IMR-90 (cell line): ENCODE measurements around the gene BICD2. TPM values are rescaled to one million over a fixed set of nuclear protein-coding genes. Genes with fewer than 3 reads are reported as not detected.

ENCODE experiments used
- ATAC-seq: fragments of 200-7000 bp; cut with Tn5 transposase; 2 replicates; pipeline ENCODE4 v1.9.1; 2020; ENCODE audit warnings: low read depth, mild to moderate bottlenecking, moderate library complexity
- BruUV-seq: library from RNA; stranded (reverse); fragments of 400-500 nt; replicated peaks from 2 replicates; lab custom pipeline; 2021; lab: Mats Ljungman, UMichigan
- CTCF ChIA-PET: fragments of 300-600 bp; formaldehyde crosslinking; extraction: SDS; loops from one replicate; lab custom pipeline; 2021; ENCODE audit warnings: antibody characterized with exemption; lab: Yijun Ruan, JAX
- POLR2A ChIA-PET: fragments of 300-600 bp; sonication (Branson Sonifier 250); formaldehyde crosslinking; loops from one replicate; lab custom pipeline; 2022; ENCODE audit warnings: antibody characterized with exemption; ENCODE audit not compliant: unreplicated experiment; lab: Charles Lee
- DNase-seq: peaks from one replicate; pipeline ENCODE4 v3.0.0; 2013
- H2AFZ ChIP-seq: replicated peaks from 2 replicates; pipeline ENCODE3; 2013; ENCODE audit warnings: low read length, mild to moderate bottlenecking; ENCODE audit not compliant: poor library complexity
- H2AK5ac ChIP-seq: 2 replicates; pipeline ENCODE4 v1.6.1; 2013; ENCODE audit warnings: low read depth, low read length, inconsistent platforms
- H2AK9ac ChIP-seq: replicated peaks from 2 replicates; pipeline ENCODE3; 2013; ENCODE audit warnings: mild to moderate bottlenecking, low read depth, low read length, moderate library complexity; ENCODE audit not compliant: poor library complexity
- H2BK120ac ChIP-seq: 2 replicates; pipeline ENCODE4 v1.6.1; 2013; ENCODE audit warnings: low read depth, low read length, inconsistent platforms
- H2BK15ac ChIP-seq: 3 replicates; pipeline ENCODE4 v1.6.1; 2013; ENCODE audit warnings: low read depth, low read length, inconsistent platforms
- H2BK20ac ChIP-seq: 2 replicates; pipeline ENCODE4 v1.6.1; 2013; ENCODE audit warnings: low read depth, mild to moderate bottlenecking, inconsistent platforms, low read length, moderate library complexity
- H2BK5ac ChIP-seq: 2 replicates; pipeline ENCODE4 v1.6.1; 2013; ENCODE audit warnings: mild to moderate bottlenecking, low read depth, low read length, inconsistent platforms; ENCODE audit not compliant: poor library complexity, severe bottlenecking
- H3K14ac ChIP-seq: replicated peaks from 2 replicates; pipeline ENCODE4 v1.6.1; 2013; ENCODE audit warnings: low read depth, low read length, inconsistent platforms
- H3K18ac ChIP-seq: 2 replicates; pipeline ENCODE4 v1.6.1; 2013; ENCODE audit warnings: low read depth, low read length, control low read depth
- H3K23ac ChIP-seq: 2 replicates; pipeline ENCODE4 v1.6.1; 2013; ENCODE audit warnings: low read depth, low read length, inconsistent platforms
- H3K27ac ChIP-seq: 2 replicates; pipeline ENCODE4 v1.5.1; 2013; ENCODE audit warnings: mild to moderate bottlenecking, control low read depth, low read length; ENCODE audit not compliant: insufficient read depth
- H3K27me3 ChIP-seq: 2 replicates; pipeline ENCODE4 v1.6.1; 2013; ENCODE audit warnings: low read length; ENCODE audit not compliant: control insufficient read depth, insufficient read depth
- H3K36me3 ChIP-seq: 2 replicates; pipeline ENCODE4 v1.6.1; 2013; ENCODE audit warnings: low read length, mixed read lengths; ENCODE audit not compliant: control insufficient read depth, insufficient read depth
- H3K4ac ChIP-seq: 2 replicates; pipeline ENCODE4 v1.6.1; 2013; ENCODE audit warnings: low read depth, low read length, inconsistent platforms
- H3K4me1 ChIP-seq: 2 replicates; pipeline ENCODE4 v1.6.1; 2013; ENCODE audit warnings: low read length, mixed read lengths; ENCODE audit not compliant: control insufficient read depth, insufficient read depth
- H3K4me2 ChIP-seq: 2 replicates; pipeline ENCODE4 v1.6.1; 2013; ENCODE audit warnings: low read depth, mild to moderate bottlenecking, control low read depth, low read length, moderate library complexity
- H3K4me3 ChIP-seq: 2 replicates; pipeline ENCODE4 v1.5.1; 2013; ENCODE audit warnings: low read depth, mild to moderate bottlenecking, control low read depth, low read length, moderate library complexity; ENCODE audit not compliant: insufficient read depth
- H3K56ac ChIP-seq: 2 replicates; pipeline ENCODE4 v1.6.1; 2013; ENCODE audit warnings: low read length, inconsistent platforms; ENCODE audit not compliant: insufficient read depth; ENCODE audit errors: extremely low read depth
- H3K79me1 ChIP-seq, 2 experiments: 2 replicates each; pipeline ENCODE4 v1.6.1; 2013; ENCODE audit warnings: low read length in 2 of 2, inconsistent platforms in 1 of 2, low read depth in 1 of 2
- H3K9ac ChIP-seq: 2 replicates; pipeline ENCODE4 v1.6.1; 2013; ENCODE audit warnings: low read depth, low read length, control low read depth
- H3K9me1 ChIP-seq: 2 replicates; pipeline ENCODE4 v1.6.1; 2013; ENCODE audit warnings: low read length, inconsistent platforms; ENCODE audit not compliant: insufficient read depth
- H3K9me3 ChIP-seq: 2 replicates; pipeline ENCODE4 v1.6.1; 2013; ENCODE audit warnings: low read length; ENCODE audit not compliant: control insufficient read depth, insufficient read depth
- H4K20me1 ChIP-seq: 2 replicates; pipeline ENCODE4 v1.6.1; 2013; ENCODE audit warnings: low read length, inconsistent platforms; ENCODE audit not compliant: insufficient read depth
- H4K5ac ChIP-seq: 2 replicates; pipeline ENCODE4 v1.6.1; 2013; ENCODE audit warnings: mild to moderate bottlenecking, low read depth, low read length, control low read depth
- H4K8ac ChIP-seq, 2 experiments: 2 replicates each; pipeline ENCODE4 v1.6.1; 2013; ENCODE audit warnings: low read depth in 2 of 2, low read length in 2 of 2, control low read depth in 1 of 2, inconsistent platforms in 1 of 2
- H4K91ac ChIP-seq: 2 replicates; pipeline ENCODE4 v1.6.1; 2013; ENCODE audit warnings: low read depth, low read length, inconsistent platforms; ENCODE audit not compliant: insufficient read depth
- CEBPB ChIP-seq: IDR thresholded peaks from 2 replicates; pipeline ENCODE4 v1.6.1; 2012; ENCODE audit warnings: low read depth, low read length, improper control_type of control experiment
- FOS ChIP-seq: fragments of 150-350 bp; IDR thresholded peaks from 2 replicates; pipeline ENCODE4 v1.6.1; 2016; ENCODE audit warnings: low read depth, low read length
- MAZ ChIP-seq: IDR thresholded peaks from 2 replicates; pipeline ENCODE4 v1.6.1; 2012; ENCODE audit warnings: low read depth, mild to moderate bottlenecking, low read length, improper control_type of control experiment, moderate library complexity, borderline replicate concordance
- WGBS, 2 experiments: methylation state at CpG; one replicate each; pipeline versions ENCODE4 v1.1.5 to v1.1.7; 2013; ENCODE audit warnings: missing lambda C conversion rate in 2 of 2; ENCODE audit not compliant: insufficient read length in 1 of 2; ENCODE audit errors: extremely low coverage in 2 of 2; 5-methylcytosine and 5-hydroxymethylcytosine counted together
- dilution Hi-C: fragments of 300-500 bp; cut with HindIII; formaldehyde crosslinking; loops from one replicate; pipeline ENCODE4 v1.14.3; 2018; ENCODE audit warnings: low sequenced_read_pairs; ENCODE audit not compliant: unreplicated experiment
- in situ Hi-C: fragments of 300-500 bp; cut with MboI; formaldehyde crosslinking; loops from 3 replicates; pipeline ENCODE4 v1.14.3; 2019; ENCODE audit warnings: low sequenced_read_pairs, inconsistent platforms, mixed read lengths
- intact Hi-C: fragments of 100-400 bp; cut with micrococcal nuclease; formaldehyde crosslinking; loops from 2 replicates; pipeline ENCODE4 v1.10.0; 2022
- polyA plus RNA-seq, 3 experiments: library from polyadenylated mRNA; depleted of rRNA; stranded (reverse); fragments of >200 nt; gene quantifications; 2 replicates each; pipeline ENCODE4 v1.2.3, GENCODE V29; 2012; ENCODE audit warnings: low replicate concordance in 1 of 3
- total RNA-seq: library from RNA; depleted of rRNA; stranded (reverse); fragments of >200 nt; gene quantifications from 2 replicates; pipeline ENCODE4 v1.2.3, GENCODE V29; 2012

Gene BICD2
- total and polyA plus RNA-seq, 2 of the 4 experiments (the other 2 are of a cell fraction) = 21.5 to 35.7 TPM

GRCh38 chr9:92749934-92750315 is 14.7 kb downstream of the BICD2 start:
- no TSS peak for BruUV-seq
- dilution Hi-C loops = no loop called here
- TF ChIP-seq MAZ (no peak), FOS (no peak), CEBPB (peak; percentile 36; the same call in 1 of the 2 replicates)

More at GRCh38 chr9:92749934-92750315, 14.7 kb downstream of the BICD2 start:
- Histone ChIP-seq H3K9me1 (peaks cover 35% of the 10 kb centered on the region), H3K9ac (no peak overlapping the region), H2AFZ (no peak overlapping the region), H3K4me1 (peaks cover 35% of the 10 kb centered on the region), H3K18ac (no peak overlapping the region), H3K23ac (no peak overlapping the region), H3K79me1 (peaks cover 15 to 81% of the 10 kb centered on the region in 2 experiments), H3K36me3 (no peaks in the 10 kb centered on the region), H3K9me3 (no peaks in the 10 kb centered on the region), H2BK15ac (no peak overlapping the region), H4K91ac (no peak overlapping the region), H3K56ac (no peak overlapping the region), H2BK120ac (no peak overlapping the region), H3K4ac (no peak overlapping the region), H2BK5ac (no peak overlapping the region), H3K4me2 (no peak overlapping the region), H2AK5ac (no peak overlapping the region), H3K4me3 (no peak overlapping the region), H2BK20ac (no peak overlapping the region), H4K20me1 (peaks cover 53% of the 10 kb centered on the region), H3K27me3 (no peaks in the 10 kb centered on the region), H4K5ac (no peak overlapping the region), H3K27ac (no peak overlapping the region), H4K8ac (no peak overlapping the region), H2AK9ac (no peak overlapping the region), H3K14ac (no peak overlapping the region)
- in situ Hi-C loops = no loop called here
- ATAC-seq (no peak), DNase-seq (peak; percentile 32)
- intact Hi-C loops = no loop called here
- 80% methylated on average over 2 of the region's 6 CpGs; no CpG with 5 or more reads in 1 of the 2 experiments for WGBS, 2 experiments
- ChIA-PET POLR2A (no interaction called here), CTCF (no interaction called here)
